Peyer's patch (tissue), 4 donors: ENCODE measurements around the gene HOMER1. TPM values are rescaled to one million over a fixed set of nuclear protein-coding genes. Genes with fewer than 3 reads are reported as not detected.

ENCODE experiments used
- DNase-seq, 3 donors: peaks; one replicate each; pipeline ENCODE4 v3.0.0-alpha.2; 2017 to 2019
- H3K27ac ChIP-seq, 4 donors: fragments of 200-600 bp; sonication (generic); one replicate each; pipeline ENCODE4 v1.5.1; 2016 to 2019
- H3K27me3 ChIP-seq, 2 donors: fragments of 200-600 bp; sonication (generic); one replicate each; pipeline ENCODE4 v1.5.1; 2019
- H3K36me3 ChIP-seq, 3 donors: fragments of 200-600 bp; sonication (generic); one replicate each; pipeline ENCODE4 v1.5.1; 2016 to 2019
- H3K4me1 ChIP-seq, 4 donors: fragments of 200-600 bp; sonication (generic); one replicate each; pipeline ENCODE4 v1.5.1; 2016 to 2019
- H3K4me3 ChIP-seq, 4 donors: fragments of 200-600 bp; sonication (generic); 1 replicate in 3 of 4; 2 replicates in 1 of 4; pipeline ENCODE4 v1.5.1; 2016 to 2019; ENCODE audit warnings: mild to moderate bottlenecking in 1 of 4
- H3K9me3 ChIP-seq, 4 donors: fragments of 200-600 bp; sonication (generic); one replicate each; pipeline ENCODE4 v1.5.1; 2016 to 2019; ENCODE audit warnings: mild to moderate bottlenecking in 1 of 4
- POLR2A ChIP-seq, 2 donors: fragments of 450-650 bp; IDR thresholded peaks; one replicate each; pipeline ENCODE4 v1.5.1; 2017; ENCODE audit warnings: antibody characterized with exemption in 2 of 2, mild to moderate bottlenecking in 2 of 2, moderate library complexity in 2 of 2
- total RNA-seq, 4 donors: library from RNA; depleted of rRNA; stranded (reverse); fragments of >200 nt; gene quantifications; one replicate each; pipeline ENCODE4 v1.1.0, GENCODE V29; 2016
- TF ChIP-seq, protein P1 (sequence below), 6 experiments: fragments of 450-650 bp in 4 of 6; fragments of 200-600 bp in 2 of 6; sonication (generic) in 1 of 6; IDR thresholded peaks; one replicate each; pipeline ENCODE4 v1.5.1; 2017 to 2019; ENCODE audit warnings: antibody characterized with exemption in 6 of 6, mild to moderate bottlenecking in 3 of 6, moderate library complexity in 1 of 6

Gene HOMER1
- total RNA-seq, 4 donors from 2014 or later, result 1.0 to 23.1 (median 1.6) TPM

GRCh38 chr5:79475152-79475466 is 38.8 kb downstream of the HOMER1 start:
- Histone ChIP-seq H3K9me3 (no peaks in the 10 kb centered on the region), H3K4me3 (no peak overlapping the region), H3K4me1 (no peaks in the 10 kb centered on the region), H3K27ac (no peak overlapping the region), H3K27me3 (no peaks in the 10 kb centered on the region), H3K36me3 (no peaks in the 10 kb centered on the region)
- TF ChIP-seq, protein P1, sequence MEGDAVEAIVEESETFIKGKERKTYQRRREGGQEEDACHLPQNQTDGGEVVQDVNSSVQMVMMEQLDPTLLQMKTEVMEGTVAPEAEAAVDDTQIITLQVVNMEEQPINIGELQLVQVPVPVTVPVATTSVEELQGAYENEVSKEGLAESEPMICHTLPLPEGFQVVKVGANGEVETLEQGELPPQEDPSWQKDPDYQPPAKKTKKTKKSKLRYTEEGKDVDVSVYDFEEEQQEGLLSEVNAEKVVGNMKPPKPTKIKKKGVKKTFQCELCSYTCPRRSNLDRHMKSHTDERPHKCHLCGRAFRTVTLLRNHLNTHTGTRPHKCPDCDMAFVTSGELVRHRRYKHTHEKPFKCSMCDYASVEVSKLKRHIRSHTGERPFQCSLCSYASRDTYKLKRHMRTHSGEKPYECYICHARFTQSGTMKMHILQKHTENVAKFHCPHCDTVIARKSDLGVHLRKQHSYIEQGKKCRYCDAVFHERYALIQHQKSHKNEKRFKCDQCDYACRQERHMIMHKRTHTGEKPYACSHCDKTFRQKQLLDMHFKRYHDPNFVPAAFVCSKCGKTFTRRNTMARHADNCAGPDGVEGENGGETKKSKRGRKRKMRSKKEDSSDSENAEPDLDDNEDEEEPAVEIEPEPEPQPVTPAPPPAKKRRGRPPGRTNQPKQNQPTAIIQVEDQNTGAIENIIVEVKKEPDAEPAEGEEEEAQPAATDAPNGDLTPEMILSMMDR (IDR thresholded peaks at IDR 0.05), result no peak
- TF ChIP-seq POLR2A (IDR thresholded peaks at IDR 0.05), result no peak
- no peak for DNase-seq

- no peak for TF ChIP-seq POLR2A (IDR thresholded peaks at IDR 0.05)
- TF ChIP-seq, protein P1 (IDR thresholded peaks at IDR 0.05), result no peak
- no peak for DNase-seq
Measured at GRCh38 chr5:79474367-79475151, 39.4 kb downstream of the HOMER1 start.

DNA sequence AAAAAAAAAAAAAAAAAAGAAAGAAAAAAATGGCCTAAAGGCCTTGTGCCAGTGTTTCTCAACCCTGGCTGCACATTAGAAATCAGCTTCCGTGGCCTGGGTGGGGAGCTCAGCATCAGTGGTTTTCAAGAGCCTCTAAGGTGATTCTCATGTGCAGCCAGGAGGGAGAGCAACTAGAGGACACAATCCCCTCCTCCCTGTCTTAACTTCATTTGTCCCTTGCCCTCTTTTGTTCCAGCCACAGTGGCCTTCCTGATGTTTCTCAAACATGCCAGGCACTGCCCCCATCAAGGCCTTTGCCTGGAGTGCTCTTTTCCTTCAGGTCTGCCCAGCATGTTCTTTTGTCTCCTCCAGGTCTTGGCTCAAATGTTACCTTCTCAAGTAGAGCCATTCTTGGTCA is 42.4 kb downstream of the HOMER1 start:
- Histone ChIP-seq H3K27me3 (no peaks in the 10 kb centered on the region), H3K9me3 (no peaks in the 10 kb centered on the region), H3K4me1 (no peaks in the 10 kb centered on the region), H3K4me3 (no peak overlapping the region), H3K36me3 (no peaks in the 10 kb centered on the region), H3K27ac (no peak overlapping the region)
- TF ChIP-seq, protein P1 (IDR thresholded peaks at IDR 0.05), result no peak
- no peak for TF ChIP-seq POLR2A (IDR thresholded peaks at IDR 0.05)
- no peak for DNase-seq

More at GRCh38 chr5:79474367-79475151, 39.4 kb downstream of the HOMER1 start:
- Histone ChIP-seq H3K27me3 (no peaks in the 10 kb centered on the region), H3K4me3 (no peak overlapping the region), H3K27ac (no peak overlapping the region), H3K4me1 (no peaks in the 10 kb centered on the region), H3K9me3 (no peaks in the 10 kb centered on the region), H3K36me3 (no peaks in the 10 kb centered on the region)

GRCh38 chr5:79464695-79465332 is 49.1 kb downstream of the HOMER1 start:
- no peak overlapping the region for H3K27ac ChIP-seq
- TF ChIP-seq POLR2A (IDR thresholded peaks at IDR 0.05), result no peak
- TF ChIP-seq, protein P1 (IDR thresholded peaks at IDR 0.05), result peak; percentile 13 to 66 (median 58)
- DNase-seq, result no peak
- H3K36me3 ChIP-seq, result no peaks in the 10 kb centered on the region
- H3K4me3 ChIP-seq, result no peak overlapping the region
- H3K9me3 ChIP-seq, result no peaks in the 10 kb centered on the region
- H3K4me1 ChIP-seq, result no peaks in the 10 kb centered on the region
- H3K27me3 ChIP-seq, result no peaks in the 10 kb centered on the region

DNA sequence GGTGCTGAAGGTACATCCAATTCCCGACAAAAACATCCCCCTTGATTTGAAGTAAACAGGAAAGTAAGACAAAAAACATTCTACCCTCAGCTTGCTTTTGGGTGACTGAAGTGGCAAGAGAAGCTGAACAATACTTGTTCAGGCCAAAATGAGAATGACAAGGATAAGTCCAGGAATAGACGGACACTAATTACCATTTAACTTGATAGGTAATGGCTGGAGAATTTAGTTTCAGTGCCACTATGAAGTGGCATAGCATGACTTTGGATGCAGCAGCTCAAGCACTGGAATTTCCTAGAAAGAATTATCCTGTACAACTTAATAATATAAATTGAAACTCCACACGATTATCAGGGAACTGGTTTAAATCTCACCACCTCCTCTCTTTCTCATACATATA is 49.7 kb downstream of the HOMER1 start:
- Histone ChIP-seq H3K4me3 (no peak overlapping the region), H3K9me3 (no peaks in the 10 kb centered on the region), H3K27me3 (no peaks in the 10 kb centered on the region), H3K36me3 (no peaks in the 10 kb centered on the region), H3K27ac (no peak overlapping the region), H3K4me1 (no peaks in the 10 kb centered on the region)
- no peak for DNase-seq
- TF ChIP-seq POLR2A (IDR thresholded peaks at IDR 0.05), result no peak
- TF ChIP-seq, protein P1 (IDR thresholded peaks at IDR 0.05), result no peak
